ENCODE data around the gene MZT1. TPM values are rescaled to one million over a fixed set of nuclear protein-coding genes. Genes with fewer than 3 reads are reported as not detected.

Gene MZT1, protein sequence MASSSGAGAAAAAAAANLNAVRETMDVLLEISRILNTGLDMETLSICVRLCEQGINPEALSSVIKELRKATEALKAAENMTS
- total RNA-seq: 8.3 TPM
- long read RNA-seq, transcript MZT1-201 (3 exons, 2,299 nt): major isoform, 28 of 28 reads
- long read RNA-seq, partial matches to known transcripts: 0 of 28 reads
- long read RNA-seq, other reads (novel, unspliced or antisense): 0 of 28 reads

- peak within 1 kb of the TSS; percentile 78 for H3K27ac ChIP-seq
- peaks cover 10% of the 10 kb centered on the region for H3K4me1 ChIP-seq
- peak within 1 kb of the TSS; percentile 97 for H3K4me3 ChIP-seq
- H3K9me3 ChIP-seq: no peaks in the 10 kb centered on the region
- TF ChIP-seq, protein P1, sequence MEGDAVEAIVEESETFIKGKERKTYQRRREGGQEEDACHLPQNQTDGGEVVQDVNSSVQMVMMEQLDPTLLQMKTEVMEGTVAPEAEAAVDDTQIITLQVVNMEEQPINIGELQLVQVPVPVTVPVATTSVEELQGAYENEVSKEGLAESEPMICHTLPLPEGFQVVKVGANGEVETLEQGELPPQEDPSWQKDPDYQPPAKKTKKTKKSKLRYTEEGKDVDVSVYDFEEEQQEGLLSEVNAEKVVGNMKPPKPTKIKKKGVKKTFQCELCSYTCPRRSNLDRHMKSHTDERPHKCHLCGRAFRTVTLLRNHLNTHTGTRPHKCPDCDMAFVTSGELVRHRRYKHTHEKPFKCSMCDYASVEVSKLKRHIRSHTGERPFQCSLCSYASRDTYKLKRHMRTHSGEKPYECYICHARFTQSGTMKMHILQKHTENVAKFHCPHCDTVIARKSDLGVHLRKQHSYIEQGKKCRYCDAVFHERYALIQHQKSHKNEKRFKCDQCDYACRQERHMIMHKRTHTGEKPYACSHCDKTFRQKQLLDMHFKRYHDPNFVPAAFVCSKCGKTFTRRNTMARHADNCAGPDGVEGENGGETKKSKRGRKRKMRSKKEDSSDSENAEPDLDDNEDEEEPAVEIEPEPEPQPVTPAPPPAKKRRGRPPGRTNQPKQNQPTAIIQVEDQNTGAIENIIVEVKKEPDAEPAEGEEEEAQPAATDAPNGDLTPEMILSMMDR (IDR thresholded peaks at IDR 0.05): no peak
- H3K36me3 ChIP-seq: no peaks in the 10 kb centered on the region
- ATAC-seq (peak; percentile 99), DNase-seq (peak; percentile 98)
- intact Hi-C loops (cut with DNase I): no loop called here
- no peaks in the 10 kb centered on the region for H3K27me3 ChIP-seq
Observed at GRCh38 chr13:72727417-72728289, at the start of gene MZT1, which contains the start of gene BORA. Gene MZT1, minus strand, starts transcription at chr13:72727629. Its CDS starts 27 bp downstream, at chr13:72727602. Gene BORA, plus strand, starts transcription at chr13:72727923. Its CDS starts 1,018 bp downstream, at chr13:72728941.

- peaks cover 1% of the 10 kb centered on the region for H3K4me1 ChIP-seq
- no peaks in the 10 kb centered on the region for H3K27me3 ChIP-seq
- no peak for DNase-seq
- H3K36me3 ChIP-seq: peaks cover 93% of the 10 kb centered on the region
- TF ChIP-seq, protein P1 (IDR thresholded peaks at IDR 0.05): no peak
- intact Hi-C loops (cut with DNase I): no loop called here
- H3K9me3 ChIP-seq: no peaks in the 10 kb centered on the region
- ATAC-seq: no peak
- H3K27ac ChIP-seq: no peak overlapping the region
- no peak overlapping the region for H3K4me3 ChIP-seq
Observed at GRCh38 chr13:72774019-72774418, 46.6 kb upstream of the MZT1 start.

DNA sequence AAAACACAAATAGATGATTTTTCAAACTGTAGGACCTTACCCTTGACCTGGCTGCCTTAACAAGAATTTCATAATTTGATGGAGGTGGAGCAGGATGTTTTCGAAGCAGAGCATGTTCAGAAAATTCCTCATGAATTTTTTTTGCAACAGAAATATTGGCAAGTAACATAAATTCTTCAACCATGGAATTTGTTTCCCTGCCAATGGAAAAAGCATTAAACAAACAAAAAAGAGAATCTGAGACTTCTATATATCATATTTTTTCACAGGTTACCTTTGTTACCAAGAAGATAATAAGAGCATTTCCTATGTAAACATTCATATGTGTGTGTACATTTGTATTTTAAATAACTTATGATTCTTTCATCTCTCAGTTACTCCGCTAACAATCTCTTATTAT lies 36.0 kb upstream of the MZT1 start:
- peaks cover 100% of the 10 kb centered on the region for H3K36me3 ChIP-seq
- no peak for DNase-seq
- intact Hi-C loops (cut with DNase I): no loop called here

GRCh38 chr13:72760189-72760588 lies 32.8 kb upstream of the MZT1 start:
- DNase-seq (no peak), ATAC-seq (no peak)
- H3K27ac ChIP-seq: no peak overlapping the region
- intact Hi-C loops (cut with DNase I): no loop called here
- H3K27me3 ChIP-seq: no peaks in the 10 kb centered on the region
- H3K4me3 ChIP-seq: no peak overlapping the region
- H3K9me3 ChIP-seq: no peaks in the 10 kb centered on the region
- H3K4me1 ChIP-seq: no peaks in the 10 kb centered on the region
- peaks cover 99% of the 10 kb centered on the region for H3K36me3 ChIP-seq
- TF ChIP-seq, protein P1 (IDR thresholded peaks at IDR 0.05): no peak

More for the DNA sequence above, 36.0 kb upstream of the MZT1 start:
- Histone ChIP-seq H3K9me3 (no peaks in the 10 kb centered on the region), H3K27ac (no peak overlapping the region), H3K4me3 (no peak overlapping the region), H3K27me3 (no peaks in the 10 kb centered on the region), H3K4me1 (no peaks in the 10 kb centered on the region)
- TF ChIP-seq, protein P1 (IDR thresholded peaks at IDR 0.05): no peak
- no peak for ATAC-seq

DNA sequence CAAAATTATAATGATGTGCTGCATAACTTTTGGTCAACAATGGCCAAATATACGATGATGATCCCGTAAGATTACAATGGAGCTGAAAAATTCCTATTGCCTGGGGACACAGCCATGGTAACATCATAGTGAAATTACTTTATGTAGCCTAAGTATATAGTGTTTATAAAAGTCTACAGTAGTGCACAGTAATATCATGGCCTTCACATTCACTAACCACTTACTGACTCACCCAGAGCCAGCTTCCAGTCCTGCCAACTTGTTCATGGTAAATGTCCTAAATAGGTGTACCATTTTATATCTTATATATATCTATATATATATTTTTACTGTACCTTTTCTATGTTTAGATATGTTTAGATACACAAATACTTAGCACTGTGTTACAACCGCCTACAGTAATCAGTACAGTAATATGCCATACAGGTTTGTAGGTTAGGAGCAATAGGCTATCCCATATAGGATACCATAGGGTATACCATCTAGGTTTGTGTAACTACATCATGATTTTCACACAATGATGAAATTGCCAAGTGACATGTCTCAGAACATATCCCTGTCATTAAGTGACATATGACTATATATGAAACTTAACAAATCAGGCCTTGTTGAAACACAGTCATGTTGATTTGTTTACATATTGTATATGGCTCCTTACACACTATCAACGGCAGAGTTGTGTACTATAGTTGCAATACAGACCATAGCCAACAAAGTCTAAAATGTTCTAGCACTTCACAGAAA lies 30.5 kb upstream of the MZT1 start:
- Histone ChIP-seq H3K4me3 (no peak overlapping the region), H3K27ac (no peak overlapping the region), H3K4me1 (no peaks in the 10 kb centered on the region), H3K27me3 (no peaks in the 10 kb centered on the region), H3K9me3 (no peaks in the 10 kb centered on the region), H3K36me3 (peaks cover 94% of the 10 kb centered on the region)
- intact Hi-C loops (cut with DNase I): no loop called here
- no peak for DNase-seq
- TF ChIP-seq, protein P1 (IDR thresholded peaks at IDR 0.05): no peak
- no peak for ATAC-seq
